A204.1 (cell line): ENCODE measurements around the gene HDAC11.
"Not testable (repeated sequence)": the region's sequence is repeated elsewhere in the genome, so short reads cannot be mapped to it uniquely, and the experiment has no call there.

Experiments used
- FAIRE-seq: peaks from 2 replicates; lab custom pipeline; 2012; peaks lifted over from hg19 to GRCh38; lab: Jason Lieb, UNC

HDAC11 gene

DNA sequence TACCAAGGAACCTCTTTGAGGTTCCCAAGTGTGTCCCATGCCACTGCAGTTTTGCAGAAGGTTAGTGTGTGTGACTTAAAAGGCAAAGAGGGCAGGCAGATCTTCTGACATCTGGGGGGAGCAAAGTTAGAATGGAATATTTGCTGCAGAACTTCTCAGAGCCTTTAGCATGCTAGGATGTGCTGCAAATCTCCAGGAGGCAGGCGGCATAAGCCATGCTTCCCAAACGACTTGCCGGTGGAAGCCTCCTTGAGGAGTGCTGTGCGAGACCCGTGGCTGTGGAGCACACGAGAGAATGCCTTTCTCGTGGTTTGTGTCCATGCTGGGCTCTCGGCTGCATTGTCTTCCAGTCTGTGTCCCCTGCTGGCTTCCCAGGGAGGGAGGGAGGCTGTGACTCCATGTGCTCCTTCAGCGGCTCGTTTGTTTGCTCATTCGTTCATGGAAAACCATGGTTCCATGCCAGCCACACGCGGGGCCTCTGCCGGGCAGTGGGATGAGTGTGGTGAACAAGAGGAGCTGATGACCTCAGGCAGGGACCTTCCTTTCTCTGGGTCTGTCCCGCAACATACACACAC lies 13.8 kb downstream of the HDAC11 start:
- no peak for FAIRE-seq

DNA sequence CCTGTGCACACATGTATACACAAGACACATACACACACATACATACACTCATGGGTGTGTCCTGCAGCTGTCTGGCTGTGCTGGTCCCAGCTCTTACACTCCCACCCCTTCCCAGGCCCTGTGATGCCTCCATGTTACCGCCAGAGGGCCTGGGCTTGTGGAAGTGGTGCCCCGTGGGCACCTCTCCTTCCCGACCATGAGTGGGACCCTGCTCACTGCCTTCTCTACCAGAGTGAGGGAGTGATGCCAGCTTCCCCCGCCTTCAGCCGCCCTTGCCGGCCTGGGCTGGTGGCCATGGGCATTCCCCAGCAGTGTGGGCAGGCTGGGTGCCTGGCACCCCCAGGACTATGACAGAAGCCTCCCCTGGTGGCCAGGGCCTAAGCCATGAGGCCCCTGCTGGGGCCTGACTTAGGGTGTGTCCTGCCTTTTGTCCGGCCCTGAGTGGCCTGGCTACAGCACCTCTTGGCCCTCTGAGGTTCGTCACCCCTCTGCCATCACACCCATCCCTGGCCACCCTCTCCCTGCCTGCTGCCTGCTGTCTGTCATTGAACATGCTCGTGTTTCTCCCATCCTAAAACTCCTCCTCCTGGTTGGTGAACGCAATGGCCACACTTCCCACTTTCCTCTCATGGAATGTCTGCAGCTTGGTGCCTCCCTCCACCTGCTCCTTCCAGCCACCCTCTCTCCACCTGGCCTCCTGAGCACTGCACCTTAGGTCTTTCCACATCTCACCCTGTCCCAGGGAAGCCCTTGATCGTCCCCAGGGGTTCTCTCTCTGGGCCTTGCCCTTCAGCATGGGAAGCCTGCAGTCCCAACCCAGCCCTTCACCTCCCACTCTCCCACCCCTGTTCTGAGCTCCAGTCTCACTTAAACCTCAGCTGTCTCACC lies 14.6 kb downstream of the HDAC11 start:
- FAIRE-seq, result no peak

DNA sequence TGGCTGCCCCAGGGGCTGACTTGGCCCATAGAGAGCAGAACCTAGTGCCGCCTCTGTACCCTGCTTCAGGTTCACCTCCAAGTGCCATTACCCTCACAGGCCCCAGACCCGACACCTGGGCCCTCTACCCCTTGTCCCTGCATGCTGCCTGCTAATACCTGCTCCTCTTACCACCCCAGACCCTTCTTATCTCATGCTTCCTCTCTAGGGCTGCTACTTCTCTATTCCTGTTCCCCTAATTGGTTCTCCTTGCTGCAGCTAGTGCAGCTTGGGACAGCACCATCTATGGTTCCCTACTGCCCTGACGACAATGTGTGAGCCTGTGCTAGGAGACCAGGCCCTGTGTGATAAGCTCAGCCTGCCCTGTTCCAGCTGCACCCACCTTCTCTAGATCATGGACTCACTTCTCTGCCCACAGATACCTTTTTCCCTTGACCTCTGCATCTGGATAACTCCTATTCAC lies 15.3 kb downstream of the HDAC11 start:
- no peak for FAIRE-seq

DNA sequence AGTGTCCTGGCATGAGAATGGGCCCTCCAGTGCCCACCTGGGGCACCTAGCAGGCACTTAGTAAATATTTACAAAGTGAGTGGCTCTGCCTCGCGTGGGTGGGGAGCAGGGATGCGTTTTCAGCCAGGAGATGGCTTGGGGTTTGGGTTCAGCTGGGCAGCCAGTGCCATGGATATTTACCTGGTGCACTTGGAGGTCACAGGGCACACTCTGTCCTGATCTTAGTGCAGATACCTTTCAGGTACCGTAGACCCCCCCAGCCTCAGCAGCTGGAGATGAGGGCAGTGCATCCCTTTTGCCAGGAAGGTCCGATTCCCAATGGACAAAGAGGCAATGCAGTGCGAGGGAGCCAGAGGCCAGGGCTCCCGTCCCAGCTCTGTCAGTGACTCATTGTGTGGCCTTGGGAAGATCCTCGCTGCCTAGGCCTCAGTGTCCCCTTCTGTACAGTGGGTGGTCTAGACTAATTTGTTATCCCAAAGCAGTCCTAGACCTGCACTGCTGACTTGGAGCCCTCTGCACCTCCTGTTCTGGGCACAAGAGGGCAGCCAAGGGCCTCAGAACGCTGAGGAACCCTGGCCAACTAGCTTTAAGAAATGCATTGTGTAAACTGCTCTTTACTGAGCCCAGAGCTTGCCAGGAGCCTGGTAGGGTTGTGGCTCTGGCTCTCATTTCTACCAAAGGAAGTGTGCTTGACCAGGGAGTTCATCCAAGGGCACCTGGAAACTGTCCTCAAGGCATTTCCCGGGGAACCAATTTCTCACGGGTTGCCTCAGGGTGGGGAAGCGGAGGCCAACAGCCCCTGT lies 16.0 kb downstream of the HDAC11 start:
- no peak for FAIRE-seq

DNA sequence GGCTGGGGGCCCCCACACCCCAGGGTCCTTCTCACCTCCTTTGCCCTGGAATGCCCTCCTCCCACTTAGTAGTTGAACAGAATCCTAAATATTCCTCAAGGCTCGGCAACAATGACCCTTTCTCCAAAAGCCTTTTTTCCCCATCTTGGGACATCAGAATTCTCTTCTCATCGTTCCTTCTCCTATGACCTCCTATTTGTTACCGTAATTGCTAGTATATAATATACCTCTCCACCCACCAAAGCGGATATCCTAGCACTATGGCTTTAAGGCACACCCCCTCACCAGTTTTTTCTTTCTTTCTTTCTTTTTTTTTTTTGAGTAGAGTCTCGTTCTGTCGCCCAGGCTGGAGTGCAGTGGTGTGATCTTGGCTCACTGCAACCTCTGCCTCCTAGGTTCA lies 16.8 kb downstream of the HDAC11 start:
- FAIRE-seq, result no peak

DNA sequence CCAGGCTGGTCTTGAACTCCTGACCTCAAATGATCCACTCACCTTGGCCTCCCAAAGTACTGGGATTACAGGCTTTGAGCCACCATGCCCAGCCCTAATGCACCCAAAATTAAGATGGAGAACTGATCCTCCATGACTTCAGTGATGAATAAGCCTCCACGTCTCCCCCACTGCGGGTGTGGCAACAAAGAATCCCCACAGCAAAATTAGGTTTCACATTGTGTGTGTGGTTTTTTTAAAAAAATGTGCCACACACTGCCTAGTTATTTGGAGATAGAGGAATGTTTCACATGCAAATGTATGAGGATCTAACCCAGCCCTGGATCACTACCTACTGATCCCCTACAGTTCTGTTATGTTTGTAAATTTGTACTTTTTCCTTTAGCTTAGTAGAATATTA lies 17.3 kb downstream of the HDAC11 start:
- FAIRE-seq, result no peak

DNA sequence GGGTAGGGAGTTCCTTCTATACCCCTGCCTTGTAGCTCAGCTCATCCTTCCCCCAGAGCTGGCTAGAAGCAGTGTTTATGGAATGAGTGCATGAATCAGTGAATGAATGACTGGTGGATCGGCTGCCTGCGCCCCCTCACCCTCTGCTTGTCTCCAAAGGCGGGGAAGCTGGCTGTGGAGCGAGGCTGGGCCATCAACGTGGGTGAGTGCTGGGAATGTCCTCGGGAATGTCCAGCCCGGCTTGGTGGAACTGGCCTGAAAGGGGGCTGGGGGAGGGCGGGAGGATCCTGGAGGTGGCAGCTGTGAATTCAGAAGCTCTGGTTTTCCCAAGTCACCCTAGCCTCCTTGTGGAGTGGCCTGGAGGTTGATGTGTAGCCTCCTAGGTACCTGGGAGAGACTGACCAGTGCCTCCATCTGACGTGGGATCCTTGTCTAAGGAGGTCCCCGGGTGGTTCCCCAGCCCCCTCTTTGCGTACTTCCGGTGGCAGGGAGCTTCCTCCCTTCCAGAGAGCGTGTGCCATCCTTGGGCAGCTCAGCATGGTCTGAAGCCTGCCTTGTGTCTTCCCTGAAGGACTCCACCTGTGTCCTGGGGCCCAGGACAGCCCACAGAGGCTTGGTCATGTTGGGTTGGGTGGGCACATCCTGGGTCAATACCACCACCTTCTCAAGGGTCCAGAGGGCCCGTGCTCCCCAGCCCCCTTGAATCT lies 18.4 kb downstream of the HDAC11 start:
- no peak for FAIRE-seq

DNA sequence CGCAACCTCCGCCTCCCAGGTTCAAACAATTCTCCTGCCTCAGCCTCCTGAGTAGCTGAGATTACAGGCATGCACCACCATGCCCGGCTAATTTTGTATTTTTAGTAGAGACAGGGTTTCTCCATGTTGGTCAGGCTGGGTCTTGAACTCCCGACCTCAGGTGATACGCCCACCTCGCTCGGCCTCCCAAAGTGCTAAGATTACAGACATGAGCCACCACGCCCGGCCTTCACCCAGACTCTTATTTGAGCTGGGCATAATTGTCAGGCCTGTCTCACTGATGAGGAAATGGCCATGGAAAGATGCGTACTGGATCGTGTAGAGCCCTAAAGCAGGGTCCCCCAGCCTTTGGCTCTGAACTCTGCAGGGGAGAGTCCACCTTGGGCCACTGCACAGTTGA lies 19.1 kb downstream of the HDAC11 start:
- FAIRE-seq, result not testable (repeated sequence)

DNA sequence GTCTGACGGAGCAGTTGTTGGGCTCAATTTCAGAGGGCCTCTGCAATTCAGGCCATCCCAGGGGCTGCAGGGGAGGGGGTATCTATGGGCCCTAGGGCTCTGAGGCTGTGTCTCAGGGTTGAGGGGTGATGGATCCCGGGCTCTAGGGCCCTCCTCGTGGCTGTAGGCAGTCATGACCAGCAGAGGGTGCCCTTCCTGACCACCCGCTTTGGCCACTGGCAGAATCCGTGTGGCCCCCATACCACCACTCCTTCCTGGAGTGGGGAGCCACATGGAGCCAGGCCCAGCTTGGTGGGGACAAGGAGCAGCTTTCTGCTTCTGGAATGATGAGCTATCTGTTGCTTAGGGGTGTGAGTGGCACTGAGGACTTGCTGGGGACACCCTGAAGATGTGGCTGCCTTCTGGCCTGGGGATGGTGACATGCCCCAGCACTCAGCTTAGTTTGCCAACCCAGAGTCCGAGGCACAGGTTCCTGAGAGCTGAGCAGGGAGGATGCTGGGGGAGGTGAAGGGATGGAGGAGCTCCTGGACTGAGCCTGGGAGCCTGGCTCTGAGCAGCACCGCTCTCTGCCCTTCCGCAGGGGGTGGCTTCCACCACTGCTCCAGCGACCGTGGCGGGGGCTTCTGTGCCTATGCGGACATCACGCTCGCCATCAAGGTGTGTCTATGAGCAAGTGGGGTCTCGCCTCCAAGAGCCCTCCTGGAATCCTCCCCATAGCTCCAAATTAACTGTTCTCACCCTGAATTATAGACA lies 20.2 kb downstream of the HDAC11 start:
- no peak for FAIRE-seq

DNA sequence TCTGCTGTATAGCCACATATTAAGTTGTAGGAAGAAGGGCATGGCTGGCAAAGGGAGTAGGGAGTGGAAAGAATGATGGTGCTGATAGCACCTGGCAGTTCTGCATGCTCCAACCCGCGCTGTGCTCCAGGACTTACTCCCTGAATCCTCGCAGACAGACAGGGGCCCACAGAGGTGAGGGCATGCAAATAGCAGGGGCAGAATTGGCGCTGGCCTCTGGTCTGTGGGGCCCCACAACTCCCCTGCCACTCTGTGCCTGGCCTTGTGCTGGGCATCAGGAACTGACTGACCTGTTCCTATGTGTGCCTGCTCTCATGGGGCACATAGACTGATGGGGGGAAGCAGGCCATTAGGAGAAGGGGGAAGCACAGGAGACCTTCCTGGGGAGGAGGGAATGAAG lies 20.9 kb downstream of the HDAC11 start:
- no peak for FAIRE-seq

DNA sequence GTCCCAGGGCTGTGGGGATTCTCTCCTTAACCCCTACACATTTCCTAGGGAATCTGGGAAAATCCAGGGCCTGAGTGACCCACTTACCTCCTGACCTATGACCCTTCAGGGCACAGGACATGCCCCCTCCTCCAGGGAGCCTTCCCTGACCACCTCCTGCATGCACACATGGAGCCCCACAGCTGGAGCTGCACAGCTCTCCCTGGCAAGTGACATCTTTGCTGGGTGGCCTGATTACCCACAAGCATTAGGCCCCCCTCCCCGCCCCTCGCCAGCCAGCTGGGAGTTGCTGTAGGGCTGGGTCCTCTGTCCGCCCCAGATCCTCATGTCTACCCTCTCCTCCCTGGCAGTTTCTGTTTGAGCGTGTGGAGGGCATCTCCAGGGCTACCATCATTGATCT lies 21.4 kb downstream of the HDAC11 start:
- FAIRE-seq, result no peak

DNA sequence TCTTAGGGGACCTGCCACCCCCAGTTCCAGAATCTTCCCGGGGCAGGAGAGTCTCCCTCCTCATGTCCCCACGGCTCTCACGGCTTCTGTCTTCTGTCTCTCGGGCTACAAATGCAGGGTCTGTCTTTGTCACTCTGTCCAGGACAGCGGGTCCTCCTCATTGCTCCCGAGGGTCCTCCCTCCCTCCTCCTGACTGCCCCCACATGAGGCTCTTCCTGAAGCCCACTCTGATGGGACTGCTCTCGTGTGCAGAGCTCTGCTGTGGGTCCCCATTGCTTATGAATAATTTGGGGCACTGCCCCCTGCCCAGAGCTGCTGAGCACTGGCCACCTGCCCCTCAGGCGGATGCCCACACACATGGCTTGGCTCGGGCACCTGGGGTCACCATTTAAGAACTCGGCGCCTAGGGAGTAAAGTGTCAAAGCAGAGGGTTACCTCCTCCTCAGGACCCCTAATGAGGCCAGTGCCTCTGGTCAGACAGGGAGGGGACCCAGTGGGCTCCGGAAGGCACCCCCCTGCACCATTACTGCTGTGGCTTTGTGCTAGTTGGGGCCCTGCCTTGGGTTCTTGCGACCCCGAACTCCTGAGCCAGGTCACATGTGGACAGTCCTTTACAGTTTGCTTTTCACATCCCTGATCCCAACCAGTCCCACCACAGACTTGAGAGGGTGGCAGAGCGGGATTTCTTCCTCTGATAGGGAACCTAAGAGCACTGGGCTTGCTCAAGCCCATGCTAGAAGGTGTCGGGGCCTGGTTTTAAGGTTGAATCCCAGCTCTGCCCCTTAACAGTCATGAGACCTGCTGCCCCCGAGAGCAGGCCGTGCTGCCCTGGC lies 22.1 kb downstream of the HDAC11 start:
- FAIRE-seq, result no peak

DNA sequence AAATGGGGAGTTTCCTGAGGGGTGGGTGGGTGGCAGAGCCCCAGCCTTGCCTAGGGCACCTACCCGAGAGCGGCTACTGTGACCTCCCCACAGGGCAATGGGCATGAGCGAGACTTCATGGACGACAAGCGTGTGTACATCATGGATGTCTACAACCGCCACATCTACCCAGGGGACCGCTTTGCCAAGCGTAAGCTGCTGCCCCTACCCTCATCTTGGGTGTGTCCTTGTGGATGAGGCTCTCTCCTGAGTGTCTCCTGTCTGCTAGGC lies 22.6 kb downstream of the HDAC11 start:
- no peak for FAIRE-seq

DNA sequence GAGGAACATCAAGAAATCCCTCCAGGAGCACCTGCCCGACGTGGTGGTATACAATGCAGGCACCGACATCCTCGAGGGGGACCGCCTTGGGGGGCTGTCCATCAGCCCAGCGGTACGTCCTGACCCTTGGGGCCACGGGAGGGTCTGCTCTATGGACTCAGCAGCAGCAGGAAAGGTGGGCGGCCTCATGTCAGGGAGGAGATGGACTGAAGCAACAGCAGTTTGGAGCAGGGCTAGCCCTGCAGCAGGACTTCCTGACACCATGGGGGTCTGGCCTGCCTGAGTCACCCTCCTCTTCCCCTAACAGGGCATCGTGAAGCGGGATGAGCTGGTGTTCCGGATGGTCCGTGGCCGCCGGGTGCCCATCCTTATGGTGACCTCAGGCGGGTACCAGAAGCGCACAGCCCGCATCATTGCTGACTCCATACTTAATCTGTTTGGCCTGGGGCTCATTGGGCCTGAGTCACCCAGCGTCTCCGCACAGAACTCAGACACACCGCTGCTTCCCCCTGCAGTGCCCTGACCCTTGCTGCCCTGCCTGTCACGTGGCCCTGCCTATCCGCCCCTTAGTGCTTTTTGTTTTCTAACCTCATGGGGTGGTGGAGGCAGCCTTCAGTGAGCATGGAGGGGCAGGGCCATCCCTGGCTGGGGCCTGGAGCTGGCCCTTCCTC lies 24.2 kb downstream of the HDAC11 start:
- no peak for FAIRE-seq

DNA sequence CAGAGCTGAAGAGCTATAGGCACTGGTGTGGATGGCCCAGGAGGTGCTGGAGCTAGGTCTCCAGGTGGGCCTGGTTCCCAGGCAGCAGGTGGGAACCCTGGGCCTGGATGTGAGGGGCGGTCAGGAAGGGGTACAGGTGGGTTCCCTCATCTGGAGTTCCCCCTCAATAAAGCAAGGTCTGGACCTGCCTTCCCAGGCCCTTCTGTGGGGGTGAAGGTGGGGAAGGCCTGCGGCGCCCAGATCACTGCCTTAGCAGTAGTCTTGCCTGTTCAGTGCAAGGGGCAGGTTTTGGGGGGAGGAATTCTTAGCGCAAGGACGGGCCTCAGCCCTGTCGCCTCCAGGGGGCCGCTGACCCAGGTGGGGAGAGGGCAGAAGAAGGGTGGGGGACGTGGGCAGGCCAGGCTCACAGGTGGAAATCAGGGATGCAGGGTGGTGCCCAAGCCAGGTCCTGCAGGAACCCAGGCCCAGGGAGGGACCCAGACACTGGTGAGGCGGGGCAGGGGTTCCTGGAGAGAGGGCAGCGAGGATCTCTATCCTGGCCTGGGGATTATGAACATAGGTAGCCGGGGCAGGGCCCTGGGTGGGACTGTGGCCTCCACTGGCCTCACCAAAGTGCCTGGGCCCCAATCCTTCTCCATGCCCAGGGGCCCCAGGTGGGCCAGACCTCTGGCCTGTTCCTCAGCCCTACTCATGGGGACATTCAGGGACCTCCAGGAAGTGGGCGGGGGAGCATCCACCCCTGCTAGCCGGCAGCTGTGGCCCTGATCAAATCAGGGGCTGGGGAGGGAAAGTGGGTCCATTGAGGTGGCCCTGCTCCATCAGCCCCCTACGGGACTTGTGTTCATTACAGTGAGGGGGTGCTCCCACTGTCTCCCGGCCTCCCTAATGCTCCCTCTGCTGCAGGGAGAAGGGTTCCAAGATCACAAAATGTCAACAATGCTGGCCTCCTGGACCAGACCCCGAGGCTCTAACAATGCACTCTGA lies 25.3 kb downstream of the HDAC11 start:
- FAIRE-seq, result no peak

DNA sequence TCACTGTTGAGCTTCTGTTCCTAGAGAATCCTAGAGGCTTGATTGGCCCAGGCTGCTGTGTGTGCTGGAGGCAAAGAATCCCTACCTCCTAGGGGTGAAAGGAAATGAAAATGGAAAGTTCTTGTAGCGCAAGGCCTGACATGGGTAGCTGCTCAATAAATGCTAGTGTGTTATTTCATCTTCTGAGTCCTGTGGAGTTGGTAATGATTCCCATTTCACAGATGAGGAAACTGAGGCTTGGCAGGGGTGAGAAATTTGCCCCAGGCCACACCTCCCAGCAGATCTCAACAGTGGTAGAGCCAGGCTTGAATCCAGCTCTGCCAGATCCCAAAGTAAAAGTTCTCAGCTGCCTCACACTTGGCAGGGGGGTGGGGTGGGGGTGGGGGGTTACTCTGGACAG lies 26.1 kb downstream of the HDAC11 start:
- FAIRE-seq, result no peak

DNA sequence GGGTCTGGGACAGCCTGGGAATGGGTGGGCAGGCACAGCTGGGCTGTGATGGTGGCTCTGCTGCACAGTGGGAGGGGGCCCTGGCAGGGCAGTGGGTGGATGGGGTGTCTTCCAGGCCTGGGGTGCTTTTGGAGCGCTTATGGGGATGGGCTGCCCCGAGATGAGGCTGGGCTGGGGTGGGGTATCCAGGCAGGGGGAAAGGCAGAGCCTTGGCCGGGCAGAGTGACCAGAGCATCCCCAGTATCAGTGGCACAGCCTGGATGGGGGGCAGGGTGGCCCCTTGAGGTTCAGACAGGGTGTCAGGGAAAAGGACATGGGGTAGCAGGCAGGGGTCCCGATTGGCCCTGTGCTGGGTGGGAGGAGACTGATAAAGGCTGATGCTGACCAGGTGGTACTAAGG lies 26.6 kb downstream of the HDAC11 start:
- FAIRE-seq, result no peak

DNA sequence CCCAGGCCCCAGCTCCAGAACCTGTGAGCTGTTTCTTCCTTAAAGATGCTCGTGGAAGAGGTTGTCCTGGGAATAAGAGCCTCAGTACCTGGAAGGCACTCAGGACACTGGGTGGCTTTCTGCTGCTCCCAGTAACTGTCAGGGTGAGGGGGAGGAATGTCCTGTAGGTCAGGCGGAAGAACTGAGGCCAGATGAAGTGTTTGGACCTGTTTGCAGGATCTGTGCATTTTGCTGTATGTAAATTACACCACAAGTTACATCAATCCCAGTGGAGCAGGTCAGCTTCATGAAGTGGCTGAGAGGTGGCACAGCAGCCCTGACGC lies 27.1 kb downstream of the HDAC11 start:
- no peak for FAIRE-seq

DNA sequence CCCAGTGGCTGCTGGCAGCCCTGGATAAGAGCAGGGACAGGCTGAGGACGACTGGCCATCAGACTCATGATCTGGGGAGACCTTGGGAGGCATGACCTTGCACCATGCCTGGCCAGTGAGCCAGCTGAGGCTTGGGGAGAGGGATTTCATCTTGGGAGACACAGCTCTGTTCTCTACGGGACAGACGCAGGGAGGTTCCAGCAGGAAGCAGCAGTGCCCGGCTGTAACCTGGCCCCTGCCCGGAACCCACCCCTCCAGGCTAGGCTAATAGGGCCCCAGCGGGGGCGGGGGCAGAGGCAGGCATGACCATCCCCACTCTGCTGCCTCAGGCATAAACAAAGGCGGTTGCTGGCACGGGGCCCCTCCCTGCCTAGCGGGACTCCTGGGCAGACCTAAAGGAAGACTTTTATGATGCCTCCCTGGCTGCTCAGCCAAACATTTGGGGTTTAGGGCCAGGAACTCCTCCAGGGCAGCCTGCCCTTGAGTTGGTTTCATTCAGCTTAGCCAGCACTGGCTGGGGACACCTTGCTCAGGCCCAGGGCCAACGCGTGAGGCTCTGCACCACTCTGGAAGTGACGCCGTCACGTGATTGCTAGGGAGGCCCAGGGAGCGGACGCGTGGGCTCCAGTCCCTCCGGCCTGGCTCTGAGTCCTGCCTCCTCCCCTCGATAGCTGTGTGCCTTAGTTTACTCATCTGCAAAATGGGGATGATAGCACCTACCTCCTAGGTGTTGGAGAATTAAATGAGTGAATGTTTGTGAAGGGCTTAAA lies 27.6 kb downstream of the HDAC11 start:
- FAIRE-seq, result no peak
